Keratinocyte (primary cell): ENCODE results near the gene ZC2HC1B. TPM values are rescaled to one million over a fixed set of nuclear protein-coding genes. Genes with fewer than 3 reads are reported as not detected.

ENCODE experiments used
- DNase-seq: peaks from one replicate; pipeline ENCODE4 v3.0.0-alpha.2; 2011; ENCODE audit warnings: low read depth, missing footprints, low spot score
- FAIRE-seq: peaks from 2 replicates; lab custom pipeline; 2011; peaks lifted over from hg19 to GRCh38; lab: Jason Lieb, UNC
- H2AFZ ChIP-seq: 2 replicates; pipeline ENCODE4 v1.6.0; 2012; ENCODE audit warnings: low read length, control low read depth, inconsistent platforms; ENCODE audit not compliant: control insufficient read depth
- H3K27ac ChIP-seq: 2 replicates; pipeline ENCODE4 v1.5.1; 2011; ENCODE audit warnings: low read length; ENCODE audit not compliant: control insufficient read depth, insufficient read depth
- H3K27me3 ChIP-seq: 3 replicates; pipeline ENCODE4 v1.6.0; 2011; ENCODE audit warnings: low read length; ENCODE audit not compliant: control insufficient read depth, insufficient read depth; ENCODE audit errors: extremely low read depth
- H3K36me3 ChIP-seq, 2 experiments: 2 replicates in 1 of 2; 3 replicates in 1 of 2; pipeline ENCODE4 v1.5.1; 2011; ENCODE audit warnings: low read length in 2 of 2, mild to moderate bottlenecking in 1 of 2; ENCODE audit not compliant: control insufficient read depth in 2 of 2, insufficient read depth in 2 of 2; ENCODE audit errors: extremely low read depth in 1 of 2
- H3K4me1 ChIP-seq: 3 replicates; pipeline ENCODE4 v1.5.1; 2011; ENCODE audit warnings: low read length; ENCODE audit not compliant: control insufficient read depth, insufficient read depth; ENCODE audit errors: extremely low read depth
- H3K4me2 ChIP-seq: 3 replicates; pipeline ENCODE4 v1.6.0; 2011; ENCODE audit warnings: low read depth, low read length; ENCODE audit not compliant: control insufficient read depth, insufficient read depth; ENCODE audit errors: extremely low read depth
- H3K4me3 ChIP-seq, 3 experiments: fragments of 200-600 bp in 1 of 3; sonication (generic) in 1 of 3; 2 replicates in 2 of 3; 3 replicates in 1 of 3; pipeline ENCODE4 v1.5.1; 2011 to 2016; ENCODE audit warnings: low read length in 3 of 3, mild to moderate bottlenecking in 3 of 3, control low read depth in 2 of 3, inconsistent platforms in 1 of 3, low read depth in 1 of 3, mixed read lengths in 1 of 3, mixed run types in 1 of 3, moderate library complexity in 1 of 3; ENCODE audit not compliant: control insufficient read depth in 2 of 3, insufficient read depth in 2 of 3; ENCODE audit errors: extremely low read depth in 1 of 3
- H3K79me2 ChIP-seq: 2 replicates; pipeline ENCODE4 v1.6.0; 2012; ENCODE audit warnings: low read length; ENCODE audit not compliant: control insufficient read depth, insufficient read depth
- H3K9ac ChIP-seq: 3 replicates; pipeline ENCODE4 v1.6.0; 2011; ENCODE audit warnings: low read length; ENCODE audit not compliant: control insufficient read depth, insufficient read depth; ENCODE audit errors: extremely low read depth
- H3K9me1 ChIP-seq: 3 replicates; pipeline ENCODE4 v1.6.0; 2011; ENCODE audit warnings: low read length; ENCODE audit not compliant: control insufficient read depth, insufficient read depth; ENCODE audit errors: extremely low read depth
- H3K9me3 ChIP-seq: 2 replicates; pipeline ENCODE4 v1.5.1; 2012; ENCODE audit warnings: low read depth, low read length; ENCODE audit not compliant: control insufficient read depth
- H4K20me1 ChIP-seq: 3 replicates; pipeline ENCODE4 v1.6.0; 2011; ENCODE audit warnings: low read length; ENCODE audit not compliant: control insufficient read depth, insufficient read depth; ENCODE audit errors: extremely low read depth
- CTCF ChIP-seq, 3 experiments: IDR thresholded peaks in 1 of 3; conservative IDR thresholded peaks in 1 of 3; optimal IDR thresholded peaks in 1 of 3; 2 replicates in 2 of 3; 3 replicates in 1 of 3; pipeline versions ENCODE3 to v1.5.1; 2011; ENCODE audit warnings: low read length in 3 of 3, mild to moderate bottlenecking in 3 of 3, moderate library complexity in 2 of 3, control low read depth in 1 of 3, inconsistent platforms in 1 of 3; ENCODE audit not compliant: insufficient read depth in 2 of 3; ENCODE audit errors: extremely low read depth in 1 of 3
- EZH2 ChIP-seq: IDR thresholded peaks from one replicate; pipeline ENCODE4 v1.6.1; 2012; ENCODE audit warnings: inconsistent platforms, mild to moderate bottlenecking, low read length, moderate library complexity
- dilution Hi-C: fragments of 300-500 bp; cut with MboI; formaldehyde crosslinking; loops from one replicate; pipeline ENCODE4 v1.7.0; 2020; ENCODE audit warnings: low sequenced_read_pairs; ENCODE audit not compliant: extremely low pct_ligation_motif_present
- polyA plus RNA-seq, 5 experiments: library from polyadenylated mRNA; depleted of rRNA in 3 of 5; stranded (reverse) in 3 of 5; stranded (forward) in 1 of 5; unstranded in 1 of 5; fragments of >200 nt; gene quantifications; 1 replicate in 1 of 5; 2 replicates in 3 of 5; 3 replicates in 1 of 5; pipeline versions ENCODE4 v1.2.1 to v1.2.3, GENCODE V29; 2011 to 2012; ENCODE audit warnings: missing spikeins in 2 of 5, low read depth in 1 of 5, low replicate concordance in 1 of 5

Gene ZC2HC1B
- polyA plus RNA-seq, 1 donor (not counting 4 experiments of a cell fraction or from before 2014, with no cell fraction given): not detected

GRCh38 chr6:143939364-143939763 lies 75.1 kb downstream of the ZC2HC1B start:
- no peaks in the 10 kb centered on the region for H4K20me1 ChIP-seq
- H3K4me3 ChIP-seq: no peak overlapping the region
- TF ChIP-seq EZH2 (no peak), CTCF (optimal IDR thresholded peaks at IDR 0.05 in 1 of 3, IDR thresholded peaks at IDR 0.05 in 1 of 3, conservative IDR thresholded peaks at IDR 0.05 in 1 of 3; ENCODE audit: extremely low read depth in 1 of 3, insufficient read depth in 2 of 3, low read length in 3 of 3) (no peak)
- H3K36me3 ChIP-seq: no peaks in the 10 kb centered on the region
- FAIRE-seq: no peak
- dilution Hi-C loops: no loop called here
- no peaks in the 10 kb centered on the region for H3K9me1 ChIP-seq
- H3K4me1 ChIP-seq: no peaks in the 10 kb centered on the region
- H3K9me3 ChIP-seq: no peaks in the 10 kb centered on the region
- H2AFZ ChIP-seq: no peak overlapping the region
- no peak overlapping the region for H3K4me2 ChIP-seq
- H3K27ac ChIP-seq: no peak overlapping the region
- H3K79me2 ChIP-seq: no peaks in the 10 kb centered on the region
- no peaks in the 10 kb centered on the region for H3K27me3 ChIP-seq
- DNase-seq: no peak
- no peak overlapping the region for H3K9ac ChIP-seq

DNA sequence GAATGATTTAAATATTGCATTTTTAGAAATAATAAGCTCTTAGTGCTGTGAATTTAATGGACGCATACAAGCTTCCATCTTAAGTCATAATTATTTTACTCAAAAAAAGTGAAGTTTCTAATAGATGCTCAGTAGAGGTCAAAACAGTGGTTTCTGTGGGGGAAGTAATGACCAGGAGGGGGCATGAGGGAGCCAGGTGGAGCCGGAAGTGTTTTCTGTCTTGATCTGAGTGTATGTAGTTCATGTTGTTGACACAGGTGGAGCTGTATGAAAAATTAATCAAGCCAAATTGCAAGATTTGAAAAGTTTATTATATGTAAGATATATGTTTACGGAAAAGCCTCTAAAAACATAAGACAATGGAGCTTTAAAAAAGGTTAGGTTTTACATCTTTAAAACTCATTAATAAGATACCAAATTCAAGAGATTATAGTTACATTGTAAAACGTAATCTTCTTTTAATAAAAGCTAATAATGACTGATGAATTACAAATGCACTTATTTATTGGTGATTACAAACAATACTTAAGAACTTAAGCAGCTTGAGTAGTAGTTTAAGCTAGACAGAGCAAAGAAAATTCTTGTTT lies 75.8 kb downstream of the ZC2HC1B start:
- no peaks in the 10 kb centered on the region for H4K20me1 ChIP-seq
- no peak overlapping the region for H3K27ac ChIP-seq
- H3K36me3 ChIP-seq: no peaks in the 10 kb centered on the region
- no peak overlapping the region for H2AFZ ChIP-seq
- no peak for DNase-seq
- H3K4me2 ChIP-seq: no peak overlapping the region
- H3K9me1 ChIP-seq: no peaks in the 10 kb centered on the region
- H3K79me2 ChIP-seq: no peaks in the 10 kb centered on the region
- no peaks in the 10 kb centered on the region for H3K9me3 ChIP-seq
- peak; percentile 29 for FAIRE-seq
- H3K4me3 ChIP-seq: no peak overlapping the region
- H3K4me1 ChIP-seq: no peaks in the 10 kb centered on the region
- TF ChIP-seq CTCF (optimal IDR thresholded peaks at IDR 0.05 in 1 of 3, IDR thresholded peaks at IDR 0.05 in 1 of 3, conservative IDR thresholded peaks at IDR 0.05 in 1 of 3; ENCODE audit: extremely low read depth in 1 of 3, insufficient read depth in 2 of 3, low read length in 3 of 3) (peak; percentile 78 to 86 (median 80)), EZH2 (no peak)
- no peaks in the 10 kb centered on the region for H3K27me3 ChIP-seq
- no peak overlapping the region for H3K9ac ChIP-seq
- dilution Hi-C loops: no loop called here
